PC-3 (cell line): ENCODE data around the gene C17orf67. TPM values are rescaled to one million over a fixed set of nuclear protein-coding genes. Genes with fewer than 3 reads are reported as not detected.

Source experiments
- ATAC-seq: fragments of 200-7000 bp; cut with Tn5 transposase; 2 replicates; pipeline ENCODE4 v1.9.1; 2020; ENCODE audit warnings: mild to moderate bottlenecking, moderate library complexity
- BruUV-seq: library from RNA; stranded (reverse); fragments of 400-500 nt; replicated peaks from 2 replicates; lab custom pipeline; 2021; lab: Mats Ljungman, UMichigan
- CTCF ChIA-PET: fragments of 300-600 bp; sonication (Branson Sonifier 250); formaldehyde crosslinking; loops from one replicate; lab custom pipeline; 2022; ENCODE audit warnings: antibody characterized with exemption; lab: Charles Lee
- POLR2A ChIA-PET: fragments of 300-600 bp; sonication (Branson Sonifier 250); formaldehyde crosslinking; loops from one replicate; lab custom pipeline; 2022; ENCODE audit warnings: antibody characterized with exemption; ENCODE audit not compliant: unreplicated experiment; lab: Charles Lee
- DNase-seq: peaks from one replicate; pipeline ENCODE4 v3.0.0-alpha.2; 2015
- H2AFZ ChIP-seq: fragments of 300-600 bp; sonication (generic); 2 replicates; pipeline ENCODE4 v1.6.0; 2016; ENCODE audit warnings: antibody characterized with exemption, low read length
- H3F3A ChIP-seq: fragments of 300-600 bp; sonication (generic); one replicate; pipeline ENCODE4 v1.6.0; 2017; ENCODE audit warnings: antibody characterized with exemption, low read length, control low read depth, mild to moderate bottlenecking; ENCODE audit not compliant: unreplicated experiment
- H3K27ac ChIP-seq: fragments of 300-600 bp; sonication (generic); 2 replicates; pipeline ENCODE4 v1.5.1; 2016; ENCODE audit warnings: mild to moderate bottlenecking, low read length
- H3K27me3 ChIP-seq: fragments of 300-600 bp; sonication (generic); 2 replicates; pipeline ENCODE4 v1.6.1; 2016; ENCODE audit warnings: low read length, mixed read lengths
- H3K36me3 ChIP-seq: fragments of 300-600 bp; sonication (generic); 2 replicates; pipeline ENCODE4 v1.6.1; 2016; ENCODE audit warnings: low read depth, mixed run types, low read length, mixed read lengths
- H3K4me1 ChIP-seq: fragments of 300-600 bp; sonication (generic); 2 replicates; pipeline ENCODE4 v1.5.1; 2016; ENCODE audit warnings: low read length; ENCODE audit not compliant: insufficient read depth
- H3K4me2 ChIP-seq: fragments of 300-600 bp; sonication (generic); 2 replicates; pipeline ENCODE4 v1.6.0; 2016; ENCODE audit warnings: low read length
- H3K4me3 ChIP-seq: fragments of 300-600 bp; sonication (generic); 2 replicates; pipeline ENCODE4 v1.5.1; 2016; ENCODE audit warnings: mild to moderate bottlenecking, low read length, mixed read lengths
- H3K79me2 ChIP-seq: fragments of 300-600 bp; sonication (generic); 2 replicates; pipeline ENCODE4 v1.6.1; 2017; ENCODE audit warnings: low read length, mixed read lengths
- H3K9ac ChIP-seq: fragments of 300-600 bp; sonication (generic); 2 replicates; pipeline ENCODE4 v1.6.0; 2016; ENCODE audit warnings: mild to moderate bottlenecking, low read length
- H3K9me2 ChIP-seq: fragments of 300-600 bp; sonication (generic); replicated peaks from 2 replicates; pipeline ENCODE4 v1.6.1; 2016; ENCODE audit warnings: mixed run types, low read length, mixed read lengths
- H3K9me3 ChIP-seq: fragments of 300-600 bp; sonication (generic); 2 replicates; pipeline ENCODE4 v1.6.1; 2016; ENCODE audit warnings: low read length, mixed read lengths
- H4K20me1 ChIP-seq: fragments of 300-600 bp; sonication (generic); 2 replicates; pipeline ENCODE4 v1.6.1; 2016; ENCODE audit warnings: low read length, mixed read lengths
- EZH2 ChIP-seq: fragments of 300-600 bp; sonication (generic); IDR thresholded peaks from one replicate; pipeline ENCODE4 v1.6.1; 2017; ENCODE audit warnings: antibody characterized with exemption, mild to moderate bottlenecking, low read length; ENCODE audit not compliant: unreplicated experiment
- EZH2phosphoT487 ChIP-seq: fragments of 300-600 bp; sonication (generic); IDR thresholded peaks from 2 replicates; pipeline ENCODE4 v1.6.1; 2018; ENCODE audit warnings: mild to moderate bottlenecking, antibody characterized with exemption, low read length, borderline replicate concordance
- intact Hi-C: fragments of 100-400 bp; cut with micrococcal nuclease; formaldehyde crosslinking; loops from 2 replicates; pipeline ENCODE4 v1.9.0; 2023
- total RNA-seq: library from RNA; depleted of rRNA; stranded (reverse); fragments of >200 nt; gene quantifications from 2 replicates; pipeline ENCODE4 v1.2.3, GENCODE V29; 2014
- TF ChIP-seq, protein P1 (sequence below): fragments of 300-600 bp; sonication (generic); conservative IDR thresholded peaks from 2 replicates; pipeline ENCODE4 v1.5.1; 2017; ENCODE audit warnings: antibody characterized with exemption, low read depth, mild to moderate bottlenecking, low read length

The C17orf67 gene
- total RNA-seq, 1 experiment from 2014 or later, result 4.4 TPM

DNA sequence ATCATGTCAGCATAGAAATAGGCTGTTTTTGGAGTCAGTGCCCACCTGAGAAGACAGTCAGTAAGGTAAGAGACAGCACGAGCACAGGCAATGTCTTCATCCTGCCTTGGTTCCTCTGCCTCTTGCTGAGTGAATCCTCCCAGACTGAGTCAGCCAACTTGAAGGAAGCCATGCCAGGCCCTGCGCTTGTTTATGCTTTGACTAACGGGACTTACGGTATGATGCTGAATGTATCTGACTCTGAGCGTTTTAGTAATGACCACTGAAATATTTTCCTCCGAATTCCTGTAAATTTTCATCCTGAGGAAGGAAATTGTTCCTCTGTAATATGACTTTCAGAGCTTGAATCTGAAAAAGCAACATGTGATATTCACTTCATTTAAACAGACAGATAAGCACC lies 18.0 kb downstream of the C17orf67 start:
- no peaks in the 10 kb centered on the region for H3K36me3 ChIP-seq
- H3K9me3 ChIP-seq, result no peaks in the 10 kb centered on the region
- CTCF ChIA-PET, result no interaction called here
- H4K20me1 ChIP-seq, result no peaks in the 10 kb centered on the region
- BruUV-seq, result no TSS peak
- H3K27ac ChIP-seq, result no peak overlapping the region
- H3K4me1 ChIP-seq, result no peaks in the 10 kb centered on the region
- intact Hi-C loops, result loop anchor here (5.0 kb wide), 1 partner anchor 147 kb away; the partner anchor contains the start of gene COIL
- no peaks in the 10 kb centered on the region for H3F3A ChIP-seq
- peak; percentile 58 for ATAC-seq
- POLR2A ChIA-PET, result no interaction called here
- no peak overlapping the region for H3K9ac ChIP-seq
- no peak overlapping the region for H3K4me2 ChIP-seq
- no peaks in the 10 kb centered on the region for H3K79me2 ChIP-seq
- H3K4me3 ChIP-seq, result no peak overlapping the region
- H2AFZ ChIP-seq, result no peak overlapping the region
- DNase-seq, result peak; percentile 29
- H3K27me3 ChIP-seq, result no peaks in the 10 kb centered on the region
- H3K9me2 ChIP-seq, result no peaks in the 10 kb centered on the region
- TF ChIP-seq EZH2phosphoT487, result no peak
- TF ChIP-seq EZH2, result no peak
- TF ChIP-seq, protein P1, sequence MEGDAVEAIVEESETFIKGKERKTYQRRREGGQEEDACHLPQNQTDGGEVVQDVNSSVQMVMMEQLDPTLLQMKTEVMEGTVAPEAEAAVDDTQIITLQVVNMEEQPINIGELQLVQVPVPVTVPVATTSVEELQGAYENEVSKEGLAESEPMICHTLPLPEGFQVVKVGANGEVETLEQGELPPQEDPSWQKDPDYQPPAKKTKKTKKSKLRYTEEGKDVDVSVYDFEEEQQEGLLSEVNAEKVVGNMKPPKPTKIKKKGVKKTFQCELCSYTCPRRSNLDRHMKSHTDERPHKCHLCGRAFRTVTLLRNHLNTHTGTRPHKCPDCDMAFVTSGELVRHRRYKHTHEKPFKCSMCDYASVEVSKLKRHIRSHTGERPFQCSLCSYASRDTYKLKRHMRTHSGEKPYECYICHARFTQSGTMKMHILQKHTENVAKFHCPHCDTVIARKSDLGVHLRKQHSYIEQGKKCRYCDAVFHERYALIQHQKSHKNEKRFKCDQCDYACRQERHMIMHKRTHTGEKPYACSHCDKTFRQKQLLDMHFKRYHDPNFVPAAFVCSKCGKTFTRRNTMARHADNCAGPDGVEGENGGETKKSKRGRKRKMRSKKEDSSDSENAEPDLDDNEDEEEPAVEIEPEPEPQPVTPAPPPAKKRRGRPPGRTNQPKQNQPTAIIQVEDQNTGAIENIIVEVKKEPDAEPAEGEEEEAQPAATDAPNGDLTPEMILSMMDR, result no peak

DNA sequence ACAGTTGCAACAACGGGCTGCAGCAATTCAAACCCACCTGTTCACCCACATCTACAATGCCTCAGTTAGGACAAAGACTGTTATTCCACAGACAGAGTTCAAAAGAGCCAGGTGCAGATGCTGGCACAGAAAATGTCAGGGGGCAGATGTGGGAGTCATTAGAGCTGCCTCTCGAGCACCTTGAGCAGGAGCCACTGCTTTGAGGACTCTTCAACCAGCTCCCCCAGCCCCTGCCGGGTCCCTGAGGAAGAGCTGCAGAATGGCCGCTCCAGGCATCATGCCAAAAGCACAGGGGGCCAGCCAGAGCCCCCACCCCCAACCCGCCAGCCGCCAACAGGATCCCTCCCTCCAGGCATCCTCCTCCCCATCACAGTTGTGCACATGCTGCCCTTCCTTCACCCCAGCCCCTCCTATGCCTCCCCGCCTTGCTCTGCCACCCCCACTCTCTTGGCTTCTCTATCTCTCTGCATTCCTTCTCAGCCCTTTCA lies 20.8 kb downstream of the C17orf67 start:
- no TSS peak for BruUV-seq
- no peak overlapping the region for H3K27ac ChIP-seq
- no peak for DNase-seq
- POLR2A ChIA-PET, result no interaction called here
- H3F3A ChIP-seq, result no peaks in the 10 kb centered on the region
- H3K9ac ChIP-seq, result no peak overlapping the region
- no peak for ATAC-seq
- no peaks in the 10 kb centered on the region for H3K9me3 ChIP-seq
- no peaks in the 10 kb centered on the region for H3K36me3 ChIP-seq
- H3K4me1 ChIP-seq, result no peaks in the 10 kb centered on the region
- no peak overlapping the region for H3K4me2 ChIP-seq
- H2AFZ ChIP-seq, result no peak overlapping the region
- H3K27me3 ChIP-seq, result no peaks in the 10 kb centered on the region
- no peaks in the 10 kb centered on the region for H3K9me2 ChIP-seq
- H3K4me3 ChIP-seq, result no peak overlapping the region
- no peak for TF ChIP-seq EZH2
- no peak for TF ChIP-seq EZH2phosphoT487
- TF ChIP-seq, protein P1, result no peak
- H3K79me2 ChIP-seq, result no peaks in the 10 kb centered on the region
- intact Hi-C loops, result no loop called here
- CTCF ChIA-PET, result no interaction called here
- no peaks in the 10 kb centered on the region for H4K20me1 ChIP-seq

DNA sequence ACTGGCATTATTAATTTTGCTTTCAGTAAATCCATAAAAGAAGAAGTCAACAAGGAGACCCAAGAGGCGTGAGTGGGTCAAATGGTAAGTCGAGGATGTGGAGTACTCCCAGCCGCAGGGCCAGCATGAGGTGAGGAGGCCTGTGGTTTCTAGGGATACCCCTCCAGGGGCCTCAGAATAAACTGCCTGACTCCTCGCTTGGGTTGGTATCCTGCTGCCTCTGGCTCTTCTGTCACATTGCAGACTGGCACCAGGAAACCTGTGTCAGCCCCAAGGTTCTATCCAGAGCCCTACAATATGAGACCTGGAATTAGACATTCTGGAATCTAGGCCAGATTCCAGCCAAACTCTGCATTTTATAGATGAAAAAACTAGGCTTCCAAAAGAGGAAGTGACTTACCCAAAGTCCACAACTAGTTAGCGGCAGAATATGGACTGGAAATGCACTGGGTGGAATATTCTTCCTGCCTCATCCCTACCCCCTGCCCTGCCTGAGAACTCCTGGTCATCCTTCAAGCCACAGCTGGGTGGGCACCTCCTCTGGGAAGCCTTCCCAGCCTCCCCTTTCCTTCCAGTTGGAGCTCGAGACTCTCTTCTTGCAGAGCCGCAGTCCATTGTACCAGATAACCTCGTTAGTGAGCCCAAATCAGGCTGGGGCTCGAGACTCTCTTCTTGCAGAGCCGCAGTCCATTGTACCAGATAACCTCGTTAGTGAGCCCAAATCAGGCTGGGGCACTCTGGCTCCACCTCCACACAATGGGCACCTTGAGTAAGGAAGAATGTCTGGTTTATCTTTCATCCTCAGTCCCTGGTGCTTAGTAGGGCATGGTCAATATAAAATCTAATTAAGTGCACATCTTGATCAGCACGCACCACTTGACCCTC lies 22.6 kb downstream of the C17orf67 start:
- no peak for TF ChIP-seq EZH2phosphoT487
- no peak for TF ChIP-seq EZH2
- TF ChIP-seq, protein P1, result no peak
- no peak overlapping the region for H3K4me2 ChIP-seq
- H3K4me3 ChIP-seq, result no peak overlapping the region
- H3K27me3 ChIP-seq, result no peaks in the 10 kb centered on the region
- no peak overlapping the region for H3K9ac ChIP-seq
- DNase-seq (no peak), ATAC-seq (no peak)
- H3K9me2 ChIP-seq, result no peaks in the 10 kb centered on the region
- no peaks in the 10 kb centered on the region for H3F3A ChIP-seq
- ChIA-PET CTCF (no interaction called here), POLR2A (no interaction called here)
- no peaks in the 10 kb centered on the region for H3K9me3 ChIP-seq
- intact Hi-C loops, result no loop called here
- no peak overlapping the region for H2AFZ ChIP-seq
- no peaks in the 10 kb centered on the region for H3K4me1 ChIP-seq
- H3K27ac ChIP-seq, result no peak overlapping the region
- no peaks in the 10 kb centered on the region for H3K79me2 ChIP-seq
- no TSS peak for BruUV-seq
- no peaks in the 10 kb centered on the region for H3K36me3 ChIP-seq
- no peaks in the 10 kb centered on the region for H4K20me1 ChIP-seq
